HepG2 (cell line): ENCODE measurements around the gene TNFRSF1B. TPM values are rescaled to one million over a fixed set of nuclear protein-coding genes. Genes with fewer than 3 reads are reported as not detected.

Experiments used
- ATAC-seq: fragments of 200-7000 bp; cut with Tn5 transposase; 3 replicates; pipeline ENCODE4 v1.9.1; 2020; ENCODE audit warnings: mild to moderate bottlenecking, moderate library complexity
- BruUV-seq: library from RNA; stranded (reverse); fragments of 400-500 nt; replicated peaks from 2 replicates; lab custom pipeline; 2021; lab: Mats Ljungman, UMichigan
- CTCF ChIA-PET: fragments of 300-600 bp; formaldehyde crosslinking; extraction: SDS; loops from one replicate; lab custom pipeline; 2021; ENCODE audit warnings: low total read pairs, inconsistent platforms, low intra/inter-chr PET ratio; lab: Yijun Ruan, JAX
- POLR2A ChIA-PET: fragments of 350-600 bp; sonication (Branson Sonifier 250); formaldehyde crosslinking; loops from one replicate; lab custom pipeline; 2020; ENCODE audit warnings: antibody characterized with exemption, inconsistent platforms; lab: Yijun Ruan, JAX
- DNase-seq: peaks from one replicate; pipeline ENCODE4 v3.0.0-alpha.2; 2015; ENCODE audit warnings: low spot score
- FAIRE-seq: peaks from 3 replicates; lab custom pipeline; 2011; peaks lifted over from hg19 to GRCh38; lab: Jason Lieb, UNC
- H2AFZ ChIP-seq: one replicate; pipeline ENCODE4 v1.6.1; 2011; ENCODE audit warnings: low read length, inconsistent platforms
- H3K27ac ChIP-seq: fragments of 300-600 bp; 3 replicates; pipeline ENCODE4 v1.8.0; 2011; ENCODE audit warnings: mixed run types, mild to moderate bottlenecking, mixed read lengths, low read length, inconsistent platforms; ENCODE audit not compliant: insufficient read depth; ENCODE audit errors: extremely low read length
- H3K27me3 ChIP-seq, 2 experiments: fragments of 200-600 bp in 1 of 2; 2 replicates in 1 of 2; 3 replicates in 1 of 2; pipeline versions ENCODE4 v1.6.0 to v1.8.0; 2011; ENCODE audit warnings: low read length in 2 of 2, mild to moderate bottlenecking in 2 of 2, moderate library complexity in 2 of 2, inconsistent platforms in 1 of 2; ENCODE audit not compliant: insufficient read depth in 2 of 2, control insufficient read depth in 1 of 2
- H3K36me3 ChIP-seq, 2 experiments: fragments of 200-600 bp in 1 of 2; replicated peaks in 1 of 2; 2 replicates in 1 of 2; 3 replicates in 1 of 2; pipeline versions ENCODE4 v1.5.1 to v1.8.0; 2011; ENCODE audit warnings: low read length in 2 of 2, inconsistent platforms in 1 of 2; ENCODE audit not compliant: insufficient read depth in 2 of 2, control insufficient read depth in 1 of 2
- H3K4me1 ChIP-seq: 2 replicates; pipeline ENCODE4 v1.5.1; 2012; ENCODE audit warnings: low read length, inconsistent platforms; ENCODE audit not compliant: insufficient read depth
- H3K4me2 ChIP-seq: 2 replicates; pipeline ENCODE4 v1.6.0; 2011; ENCODE audit warnings: low read depth, low read length, inconsistent platforms
- H3K4me3 ChIP-seq, 3 experiments: fragments of 200-600 bp in 1 of 3; sonication (generic), shearing (Covaris generic) in 1 of 3; replicated peaks in 1 of 3; 2 replicates each; pipeline ENCODE4 v1.5.1; 2011 to 2016; ENCODE audit warnings: low read length in 3 of 3, inconsistent platforms in 2 of 3, low read depth in 2 of 3, mild to moderate bottlenecking in 2 of 3, control low read depth in 1 of 3, mixed read lengths in 1 of 3; ENCODE audit not compliant: insufficient read depth in 1 of 3
- H3K79me2 ChIP-seq: one replicate; pipeline ENCODE4 v1.6.1; 2011; ENCODE audit warnings: low read length, inconsistent platforms; ENCODE audit not compliant: insufficient read depth
- H3K9ac ChIP-seq: 2 replicates; pipeline ENCODE4 v1.6.0; 2011; ENCODE audit warnings: mild to moderate bottlenecking, low read depth, low read length, inconsistent platforms; ENCODE audit not compliant: insufficient read depth
- H3K9me3 ChIP-seq: 2 replicates; pipeline ENCODE4 v1.5.1; 2012; ENCODE audit warnings: mild to moderate bottlenecking, low read length
- H4K20me1 ChIP-seq: 2 replicates; pipeline ENCODE4 v1.6.0; 2011; ENCODE audit warnings: inconsistent platforms, mild to moderate bottlenecking, low read length, moderate library complexity; ENCODE audit not compliant: insufficient read depth
- HOMEZ ChIP-seq: IDR thresholded peaks from 2 replicates; pipeline ENCODE4 v1.6.1; 2016; ENCODE audit warnings: low read depth
- ZFP62 ChIP-seq: sonication (generic); formaldehyde crosslinking; IDR thresholded peaks from 2 replicates; pipeline ENCODE4 v1.4.0; 2020; ENCODE audit warnings: missing genetic modification reagents
- ZNF777 ChIP-seq: sonication (generic); formaldehyde crosslinking; IDR thresholded peaks from 2 replicates; pipeline ENCODE4 v1.4.0; 2020; ENCODE audit warnings: missing genetic modification reagents
- WGBS: methylation state at CpG from one replicate; pipeline ENCODE4 v1.1.6; 2017; ENCODE audit warnings: low lambda C conversion rate; 5-methylcytosine and 5-hydroxymethylcytosine counted together
- in situ Hi-C: cut with HindIII; loops from 2 replicates; pipeline ENCODE4 v1.10.0; 2017; ENCODE audit warnings: low pct_unique_long_range_greater_than_20kb; ENCODE audit not compliant: extremely low pct_ligation_motif_present
- intact Hi-C: fragments of 100-400 bp; cut with micrococcal nuclease; formaldehyde crosslinking; loops from one replicate; pipeline ENCODE4 v1.10.0; 2022; ENCODE audit not compliant: unreplicated experiment
- polyA plus RNA-seq, 8 experiments: library from polyadenylated mRNA; depleted of rRNA in 3 of 8; stranded (reverse) in 7 of 8; unstranded in 1 of 8; fragments of >200 nt; fragmentation: Illumina TruSeq in 4 of 8; extraction: Trizol in 4 of 8; gene quantifications; 2 replicates each; pipeline versions ENCODE4 v1.2.1 to v1.2.3, GENCODE V29; 2011 to 2016; ENCODE audit warnings: low read depth in 4 of 8, missing spikeins in 1 of 8, mixed read lengths in 1 of 8; ENCODE audit not compliant: insufficient read depth in 1 of 8
- total RNA-seq, 5 experiments: library from RNA; depleted of rRNA; stranded (reverse); fragments of >200 nt; fragmentation: Illumina TruSeq; extraction: Trizol; gene quantifications; 2 replicates each; pipeline ENCODE4 v1.2.3, GENCODE V29; 2016; ENCODE audit warnings: low read depth in 1 of 5
- TF ChIP-seq, protein P1 (sequence below), 2 experiments: fragments of 450-650 bp in 1 of 2; sonication (generic) in 1 of 2; formaldehyde crosslinking in 1 of 2; IDR thresholded peaks; 2 replicates each; pipeline versions ENCODE4 v1.6.1 to v1.8.0; 2016 to 2022; ENCODE audit warnings: antibody characterized with exemption in 1 of 2, mild to moderate bottlenecking in 1 of 2, missing genetic modification reagents in 1 of 2
- TF ChIP-seq, protein P2 (sequence below): sonication (generic); formaldehyde crosslinking; IDR thresholded peaks from 2 replicates; pipeline ENCODE4 v1.9.0; 2021; ENCODE audit warnings: missing genetic modification reagents, mild to moderate bottlenecking, borderline replicate concordance
- TF ChIP-seq, protein P3 (sequence below): sonication (generic); formaldehyde crosslinking; IDR thresholded peaks from 2 replicates; pipeline ENCODE4 v1.4.0; 2020; ENCODE audit warnings: missing genetic modification reagents

TNFRSF1B gene
- total and polyA plus RNA-seq, 2 of the 13 experiments (the other 11 are each of a cell fraction or from before 2014, with no cell fraction given), result 0.04 to 0.11 TPM

DNA sequence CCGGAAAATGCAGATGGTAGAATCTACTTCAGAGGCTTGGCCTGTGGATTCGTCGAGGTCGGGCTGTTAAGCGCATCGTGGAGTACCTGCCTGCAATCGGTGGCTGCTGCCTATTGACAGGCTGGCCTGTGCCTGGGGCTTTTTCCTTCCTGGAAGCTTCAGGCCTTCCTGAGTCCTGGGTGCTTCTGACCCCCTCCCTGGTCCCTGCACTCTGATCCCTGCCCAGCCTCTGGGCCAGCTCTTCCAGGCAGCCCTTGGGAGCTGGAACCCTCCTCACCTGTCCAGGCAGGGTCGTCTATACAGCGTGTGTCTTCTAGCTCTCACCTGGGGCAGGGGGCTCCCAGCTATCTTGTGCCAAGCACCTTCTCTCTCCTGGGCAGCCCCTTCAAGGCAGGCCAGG is 40.0 kb upstream of the TNFRSF1B start:
- TF ChIP-seq HOMEZ (no peak), ZNF777 (CRISPR knock-in tag) (no peak), ZFP62 (no peak)
- TF ChIP-seq, protein P1, sequence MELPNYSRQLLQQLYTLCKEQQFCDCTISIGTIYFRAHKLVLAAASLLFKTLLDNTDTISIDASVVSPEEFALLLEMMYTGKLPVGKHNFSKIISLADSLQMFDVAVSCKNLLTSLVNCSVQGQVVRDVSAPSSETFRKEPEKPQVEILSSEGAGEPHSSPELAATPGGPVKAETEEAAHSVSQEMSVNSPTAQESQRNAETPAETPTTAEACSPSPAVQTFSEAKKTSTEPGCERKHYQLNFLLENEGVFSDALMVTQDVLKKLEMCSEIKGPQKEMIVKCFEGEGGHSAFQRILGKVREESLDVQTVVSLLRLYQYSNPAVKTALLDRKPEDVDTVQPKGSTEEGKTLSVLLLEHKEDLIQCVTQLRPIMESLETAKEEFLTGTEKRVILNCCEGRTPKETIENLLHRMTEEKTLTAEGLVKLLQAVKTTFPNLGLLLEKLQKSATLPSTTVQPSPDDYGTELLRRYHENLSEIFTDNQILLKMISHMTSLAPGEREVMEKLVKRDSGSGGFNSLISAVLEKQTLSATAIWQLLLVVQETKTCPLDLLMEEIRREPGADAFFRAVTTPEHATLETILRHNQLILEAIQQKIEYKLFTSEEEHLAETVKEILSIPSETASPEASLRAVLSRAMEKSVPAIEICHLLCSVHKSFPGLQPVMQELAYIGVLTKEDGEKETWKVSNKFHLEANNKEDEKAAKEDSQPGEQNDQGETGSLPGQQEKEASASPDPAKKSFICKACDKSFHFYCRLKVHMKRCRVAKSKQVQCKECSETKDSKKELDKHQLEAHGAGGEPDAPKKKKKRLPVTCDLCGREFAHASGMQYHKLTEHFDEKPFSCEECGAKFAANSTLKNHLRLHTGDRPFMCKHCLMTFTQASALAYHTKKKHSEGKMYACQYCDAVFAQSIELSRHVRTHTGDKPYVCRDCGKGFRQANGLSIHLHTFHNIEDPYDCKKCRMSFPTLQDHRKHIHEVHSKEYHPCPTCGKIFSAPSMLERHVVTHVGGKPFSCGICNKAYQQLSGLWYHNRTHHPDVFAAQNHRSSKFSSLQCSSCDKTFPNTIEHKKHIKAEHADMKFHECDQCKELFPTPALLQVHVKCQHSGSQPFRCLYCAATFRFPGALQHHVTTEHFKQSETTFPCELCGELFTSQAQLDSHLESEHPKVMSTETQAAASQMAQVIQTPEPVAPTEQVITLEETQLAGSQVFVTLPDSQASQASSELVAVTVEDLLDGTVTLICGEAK (IDR thresholded peaks at IDR 0.05), result no peak
- TF ChIP-seq, protein P1 (CRISPR knock-in tag; IDR thresholded peaks at IDR 0.05), result no peak
- TF ChIP-seq, protein P2, sequence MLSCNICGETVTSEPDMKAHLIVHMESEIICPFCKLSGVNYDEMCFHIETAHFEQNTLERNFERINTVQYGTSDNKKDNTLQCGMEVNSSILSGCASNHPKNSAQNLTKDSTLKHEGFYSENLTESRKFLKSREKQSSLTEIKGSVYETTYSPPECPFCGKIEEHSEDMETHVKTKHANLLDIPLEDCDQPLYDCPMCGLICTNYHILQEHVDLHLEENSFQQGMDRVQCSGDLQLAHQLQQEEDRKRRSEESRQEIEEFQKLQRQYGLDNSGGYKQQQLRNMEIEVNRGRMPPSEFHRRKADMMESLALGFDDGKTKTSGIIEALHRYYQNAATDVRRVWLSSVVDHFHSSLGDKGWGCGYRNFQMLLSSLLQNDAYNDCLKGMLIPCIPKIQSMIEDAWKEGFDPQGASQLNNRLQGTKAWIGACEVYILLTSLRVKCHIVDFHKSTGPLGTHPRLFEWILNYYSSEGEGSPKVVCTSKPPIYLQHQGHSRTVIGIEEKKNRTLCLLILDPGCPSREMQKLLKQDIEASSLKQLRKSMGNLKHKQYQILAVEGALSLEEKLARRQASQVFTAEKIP (CRISPR knock-in tag), result no peak
- TF ChIP-seq, protein P3, sequence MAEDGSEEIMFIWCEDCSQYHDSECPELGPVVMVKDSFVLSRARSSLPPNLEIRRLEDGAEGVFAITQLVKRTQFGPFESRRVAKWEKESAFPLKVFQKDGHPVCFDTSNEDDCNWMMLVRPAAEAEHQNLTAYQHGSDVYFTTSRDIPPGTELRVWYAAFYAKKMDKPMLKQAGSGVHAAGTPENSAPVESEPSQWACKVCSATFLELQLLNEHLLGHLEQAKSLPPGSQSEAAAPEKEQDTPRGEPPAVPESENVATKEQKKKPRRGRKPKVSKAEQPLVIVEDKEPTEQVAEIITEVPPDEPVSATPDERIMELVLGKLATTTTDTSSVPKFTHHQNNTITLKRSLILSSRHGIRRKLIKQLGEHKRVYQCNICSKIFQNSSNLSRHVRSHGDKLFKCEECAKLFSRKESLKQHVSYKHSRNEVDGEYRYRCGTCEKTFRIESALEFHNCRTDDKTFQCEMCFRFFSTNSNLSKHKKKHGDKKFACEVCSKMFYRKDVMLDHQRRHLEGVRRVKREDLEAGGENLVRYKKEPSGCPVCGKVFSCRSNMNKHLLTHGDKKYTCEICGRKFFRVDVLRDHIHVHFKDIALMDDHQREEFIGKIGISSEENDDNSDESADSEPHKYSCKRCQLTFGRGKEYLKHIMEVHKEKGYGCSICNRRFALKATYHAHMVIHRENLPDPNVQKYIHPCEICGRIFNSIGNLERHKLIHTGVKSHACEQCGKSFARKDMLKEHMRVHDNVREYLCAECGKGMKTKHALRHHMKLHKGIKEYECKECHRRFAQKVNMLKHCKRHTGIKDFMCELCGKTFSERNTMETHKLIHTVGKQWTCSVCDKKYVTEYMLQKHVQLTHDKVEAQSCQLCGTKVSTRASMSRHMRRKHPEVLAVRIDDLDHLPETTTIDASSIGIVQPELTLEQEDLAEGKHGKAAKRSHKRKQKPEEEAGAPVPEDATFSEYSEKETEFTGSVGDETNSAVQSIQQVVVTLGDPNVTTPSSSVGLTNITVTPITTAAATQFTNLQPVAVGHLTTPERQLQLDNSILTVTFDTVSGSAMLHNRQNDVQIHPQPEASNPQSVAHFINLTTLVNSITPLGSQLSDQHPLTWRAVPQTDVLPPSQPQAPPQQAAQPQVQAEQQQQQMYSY (CRISPR knock-in tag), result peak; percentile 74; the same call in 1 of the 2 replicates
- TF ChIP-seq, all 625 proteins: peak for 1
- no peaks in the 10 kb centered on the region for H3K9me3 ChIP-seq
- peaks cover 5 to 25% of the 10 kb centered on the region in 2 experiments for H3K27me3 ChIP-seq
- CTCF ChIA-PET, result interaction anchor here (5.3 kb wide), 1 partner anchor 81 kb away, joined by 93 read pairs; no protein-coding TSS in a partner anchor
- BruUV-seq, result no TSS peak
- H2AFZ ChIP-seq, result no peak overlapping the region
- FAIRE-seq (no peak), DNase-seq (no peak), ATAC-seq (no peak)
- H3K27ac ChIP-seq, result no peak overlapping the region
- H3K79me2 ChIP-seq, result no peaks in the 10 kb centered on the region
- POLR2A ChIA-PET, result no interaction called here
- no peak overlapping the region for H3K9ac ChIP-seq
- intact Hi-C loops (no loop called here), in situ Hi-C loops (no loop called here)
- peaks cover 25% of the 10 kb centered on the region for H3K4me1 ChIP-seq
- WGBS, result 67% methylated on average over 7 of the region's 9 CpGs
- H3K4me2 ChIP-seq, result no peak overlapping the region
- H3K4me3 ChIP-seq, result no peak overlapping the region
- H3K36me3 ChIP-seq, result no peaks in the 10 kb centered on the region
- H4K20me1 ChIP-seq, result no peaks in the 10 kb centered on the region
